Large intestine (tissue), 1 donor: ENCODE results near the gene IFT52. TPM values are rescaled to one million over a fixed set of nuclear protein-coding genes. Genes with fewer than 3 reads are reported as not detected.

Source experiments
- polyA plus RNA-seq: library from polyadenylated mRNA; unstranded; fragments of 120-200 nt; gene quantifications from one replicate; pipeline ENCODE4 v1.2.1, GENCODE V29; 2013

IFT52 gene
- polyA plus RNA-seq, 1 donor, result 52.9 TPM

Other genes with a start within 250 kb of the IFT52 start
- gene SRSF6, start 133.0 kb upstream of the IFT52 start, polyA plus RNA-seq, result 222 TPM
- 18.8 TPM for gene L3MBTL1, start 83.2 kb upstream of the IFT52 start, polyA plus RNA-seq
- 21.9 TPM for gene SGK2, start 31.9 kb upstream of the IFT52 start, polyA plus RNA-seq
- 13.0 TPM for gene MYBL2, start 76.2 kb downstream of the IFT52 start, polyA plus RNA-seq
- not detected for gene GTSF1L, start 136.1 kb downstream of the IFT52 start, polyA plus RNA-seq